ENCODE results near the gene FHOD3.

Gene FHOD3

DNA sequence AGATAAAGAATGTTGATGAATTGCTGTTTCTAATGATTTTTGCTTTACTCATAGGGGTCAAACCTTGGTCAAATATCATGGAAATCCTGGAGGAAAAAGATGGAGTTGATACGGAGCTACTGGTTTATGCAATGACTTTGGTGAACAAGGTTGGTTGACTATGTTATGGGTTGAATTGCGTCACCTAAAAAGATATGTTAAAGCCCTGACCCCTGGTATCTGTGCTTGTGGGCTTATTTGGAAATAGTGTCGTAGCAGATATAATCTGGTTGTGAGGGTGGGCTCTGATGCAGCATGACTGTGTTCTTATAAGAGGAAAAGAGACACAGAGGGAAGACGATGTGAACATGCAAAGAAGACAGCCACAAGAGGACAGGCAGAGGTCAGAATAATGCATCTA lies 305.1 kb downstream of the FHOD3 start:
- no peak for DNase-seq

DNA sequence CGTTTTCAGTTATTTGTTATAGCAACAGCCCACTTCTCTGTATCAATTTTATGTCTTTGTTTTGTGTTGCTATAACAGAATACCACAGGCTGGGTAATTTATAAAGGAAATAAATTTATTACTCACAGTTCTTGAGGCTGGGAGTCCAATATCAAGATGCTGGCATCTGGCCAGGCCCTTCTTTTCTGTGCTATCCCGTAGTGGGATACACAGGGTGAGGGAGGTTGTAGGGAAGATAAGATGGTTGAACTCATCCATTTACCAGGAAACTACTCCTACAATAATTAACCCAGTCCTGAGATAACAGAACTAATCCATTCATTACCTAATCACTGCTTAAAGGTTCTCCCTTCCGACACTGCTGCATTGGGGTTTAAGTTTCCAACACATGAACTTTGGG lies 310.6 kb downstream of the FHOD3 start:
- no peak for DNase-seq

DNA sequence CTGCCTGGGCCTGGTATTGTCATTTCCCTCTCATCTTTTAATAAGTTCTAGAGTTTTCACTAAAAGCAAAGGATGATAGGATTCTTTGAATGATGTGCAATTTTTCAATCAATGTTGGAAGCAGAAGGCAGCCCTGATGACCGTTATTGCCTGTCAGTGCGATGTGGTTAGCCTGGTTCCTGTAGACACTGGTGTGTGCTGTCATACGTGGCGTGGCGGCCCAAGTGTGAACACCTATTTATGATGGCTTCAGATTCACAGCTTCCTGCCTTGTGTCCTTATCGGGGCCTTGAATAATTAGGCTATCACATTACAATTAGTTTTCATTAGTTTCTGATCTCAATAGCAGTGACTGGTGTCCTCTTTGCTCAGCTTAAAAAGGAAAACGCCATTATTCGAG lies 312.7 kb downstream of the FHOD3 start:
- no peak for DNase-seq

DNA sequence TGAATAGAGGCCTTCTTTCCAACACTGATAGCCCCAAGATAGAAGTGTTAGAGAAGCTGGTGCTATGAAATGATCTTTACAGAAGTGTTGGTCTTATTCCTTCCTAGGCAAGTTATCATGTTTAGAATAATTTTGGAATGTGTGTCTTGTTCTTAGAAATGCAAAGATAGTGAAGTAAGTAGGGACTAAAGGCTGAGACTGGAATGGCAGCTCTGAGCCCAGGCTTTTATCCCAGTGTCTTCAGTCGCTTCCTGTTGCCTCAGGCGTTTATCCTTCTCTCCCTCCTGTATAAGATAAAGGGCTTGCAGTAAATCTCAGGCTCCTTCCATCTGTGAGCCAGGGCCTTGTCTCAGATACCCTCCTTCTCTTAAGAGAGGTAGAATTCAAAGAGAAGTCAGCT lies 313.1 kb downstream of the FHOD3 start:
- DNase-seq: peak; percentile 13

DNA sequence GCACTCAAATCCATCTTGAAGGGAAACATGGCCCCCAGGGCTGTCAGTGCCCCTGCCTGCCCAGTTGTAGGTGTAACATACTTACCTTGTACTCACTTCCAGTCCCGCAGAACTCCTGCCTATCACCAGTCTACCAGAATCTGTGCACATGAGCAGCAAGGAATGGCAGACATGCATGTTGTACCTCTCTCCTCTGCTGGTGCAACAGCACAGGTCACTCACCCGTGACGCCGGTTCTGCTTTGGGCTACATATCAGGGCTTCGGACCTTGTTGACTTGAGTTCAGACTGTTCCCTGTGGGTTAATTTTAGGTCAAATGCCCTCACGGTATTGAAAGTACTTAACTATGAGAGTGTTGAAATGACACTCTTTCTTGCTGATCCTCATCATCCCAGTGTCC lies 315.6 kb downstream of the FHOD3 start:
- no peak for DNase-seq

DNA sequence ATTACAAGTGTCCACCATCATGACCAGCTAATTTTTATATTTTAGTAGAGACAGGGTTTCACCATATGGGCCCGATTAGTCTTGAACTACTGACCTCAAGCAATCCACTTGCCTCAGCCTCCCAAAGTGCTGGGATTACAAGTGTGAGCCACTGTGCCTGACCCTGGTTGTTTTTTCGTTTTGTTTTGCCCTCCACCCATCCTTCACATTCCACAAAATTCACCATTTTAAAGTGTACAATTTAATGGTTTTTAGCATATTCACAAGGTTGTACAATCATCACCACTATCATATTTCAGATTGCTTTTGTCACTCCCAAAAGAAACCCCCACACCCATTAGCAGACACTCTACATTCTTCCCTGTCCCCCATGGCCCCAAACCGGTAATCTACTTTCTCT lies 316.3 kb downstream of the FHOD3 start:
- no peak for DNase-seq

DNA sequence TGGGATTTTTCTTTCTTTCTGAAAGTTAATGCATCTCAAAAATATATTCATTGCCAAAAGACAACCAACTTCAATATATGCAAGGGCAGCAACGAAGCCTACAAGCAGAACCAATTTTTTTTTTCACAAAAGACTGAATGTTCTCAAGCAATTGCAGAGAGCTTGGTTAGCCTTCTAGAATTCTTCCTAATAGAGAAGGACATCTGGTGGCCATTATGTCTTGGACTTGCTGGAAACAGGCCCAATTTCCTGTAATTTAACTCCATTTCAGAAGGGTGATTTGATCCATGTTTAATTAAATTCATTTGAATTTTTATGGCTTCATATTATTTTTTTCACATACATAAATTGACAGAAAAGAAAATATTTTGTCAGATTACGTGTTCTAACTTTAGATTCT lies 323.3 kb downstream of the FHOD3 start:
- DNase-seq: no peak

DNA sequence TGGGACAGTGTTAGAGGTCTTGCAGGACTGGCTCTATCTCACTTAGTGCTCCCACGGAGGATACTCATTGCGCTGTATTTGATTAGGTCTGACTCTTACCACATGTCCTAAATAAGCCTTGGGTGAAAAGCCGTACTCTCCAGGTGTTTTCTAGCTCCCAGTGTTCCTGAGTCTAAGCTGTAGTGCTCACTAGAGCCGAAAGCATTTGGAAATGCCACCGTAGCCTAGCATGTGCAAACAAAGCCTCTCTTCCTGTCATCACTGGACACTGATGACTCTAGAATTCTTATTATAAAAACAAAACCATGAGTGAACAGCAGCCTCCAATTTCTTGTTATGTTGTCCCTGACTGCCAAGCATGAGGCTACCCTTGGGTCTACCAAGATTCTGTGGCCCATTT lies 325.1 kb downstream of the FHOD3 start:
- no peak for DNase-seq

DNA sequence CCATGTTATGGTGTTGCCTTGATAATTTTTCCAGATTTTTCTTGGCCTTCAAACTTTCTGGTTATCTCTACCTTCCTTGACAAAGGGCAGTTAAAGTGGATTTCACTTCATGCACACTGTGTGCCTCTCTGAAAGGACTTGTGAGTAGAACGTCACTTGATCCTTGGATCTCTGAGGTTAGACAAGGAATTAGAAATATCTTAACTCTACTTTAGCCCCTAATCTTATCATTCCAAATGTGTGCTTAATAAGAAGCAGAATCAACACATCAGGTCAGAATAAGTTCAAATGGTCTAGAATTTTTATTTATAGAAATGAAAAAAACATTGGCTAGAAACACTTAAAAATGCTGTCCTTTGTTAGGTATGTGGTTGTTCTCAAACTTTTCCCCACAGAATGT lies 325.6 kb downstream of the FHOD3 start:
- DNase-seq: no peak

DNA sequence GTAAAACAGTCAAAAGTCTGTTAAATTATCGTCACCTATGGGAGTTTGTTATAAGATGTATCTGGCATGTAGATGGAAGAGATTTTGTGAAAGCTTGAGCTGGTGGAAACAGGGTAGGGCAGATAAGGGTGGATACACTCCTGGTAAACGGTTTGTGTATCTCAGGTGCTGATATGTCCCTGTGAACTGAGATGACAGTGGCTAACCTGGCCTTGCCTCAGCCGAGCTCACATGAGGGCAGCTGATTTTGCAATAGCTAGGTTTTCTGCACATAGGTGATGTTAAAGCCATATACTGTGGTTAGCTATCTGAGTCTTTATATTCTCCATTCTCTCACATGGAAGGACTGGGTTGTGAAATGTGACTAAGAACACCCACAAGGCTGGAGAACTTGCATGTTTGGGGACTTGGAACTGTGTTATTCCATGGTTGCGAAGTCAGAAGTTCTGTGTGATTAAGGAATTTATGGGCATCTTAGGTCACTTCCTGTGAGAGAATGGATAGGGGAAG lies 326.2 kb downstream of the FHOD3 start:
- DNase-seq: peak; percentile 50

DNA sequence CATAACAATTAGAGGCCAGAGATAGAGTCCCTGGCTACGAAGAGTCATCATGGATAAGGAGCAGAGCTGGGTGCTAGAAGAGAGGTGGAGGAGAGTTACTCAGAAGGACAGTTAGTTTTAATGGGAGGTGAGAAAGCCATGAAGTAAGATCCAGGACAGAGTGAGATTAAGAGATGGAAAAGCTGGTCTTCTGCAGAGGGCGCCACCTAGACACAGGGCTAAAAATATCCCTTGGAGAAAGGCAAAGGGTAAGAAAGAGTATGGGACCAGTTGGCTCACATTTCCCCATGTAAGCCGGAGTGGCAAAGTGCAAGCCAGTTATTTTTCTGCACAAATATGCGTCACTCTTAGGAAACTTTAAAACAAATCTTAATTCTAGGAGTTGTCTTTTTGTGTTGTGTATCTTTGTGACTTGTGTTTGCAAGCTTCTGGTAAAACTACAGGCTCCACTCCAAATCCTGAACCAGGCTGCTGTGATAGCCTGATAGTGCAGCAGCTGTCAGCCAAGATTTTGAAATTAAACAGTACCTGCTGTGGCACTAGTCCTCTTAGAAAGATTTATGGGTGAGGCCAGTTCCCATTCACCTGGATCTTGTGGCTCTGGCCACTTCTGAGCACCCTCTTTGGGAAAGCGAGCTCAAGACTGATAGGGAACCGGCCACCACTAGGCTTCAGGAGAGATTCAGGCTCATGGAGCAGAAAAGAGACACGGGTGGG lies 327.1 kb downstream of the FHOD3 start:
- no peak for DNase-seq

DNA sequence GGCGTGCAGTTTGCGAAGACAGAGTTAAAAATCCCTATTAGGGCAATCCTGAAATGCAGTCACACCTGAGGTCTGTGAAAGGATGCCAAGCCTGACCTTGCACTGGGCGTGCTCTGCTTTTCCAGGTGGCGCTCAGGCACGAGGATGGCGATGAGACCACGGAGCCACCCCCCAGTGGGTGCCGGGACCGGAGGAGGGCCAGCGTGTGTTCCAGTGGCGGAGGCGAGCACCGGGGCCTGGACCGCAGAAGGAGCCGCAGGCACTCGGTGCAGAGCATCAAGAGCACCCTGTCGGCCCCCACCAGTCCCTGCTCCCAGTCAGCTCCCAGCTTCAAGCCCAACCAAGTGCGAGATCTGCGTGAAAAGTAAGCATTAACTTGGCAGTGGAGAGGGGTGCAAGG lies 327.9 kb downstream of the FHOD3 start:
- DNase-seq: no peak

DNA sequence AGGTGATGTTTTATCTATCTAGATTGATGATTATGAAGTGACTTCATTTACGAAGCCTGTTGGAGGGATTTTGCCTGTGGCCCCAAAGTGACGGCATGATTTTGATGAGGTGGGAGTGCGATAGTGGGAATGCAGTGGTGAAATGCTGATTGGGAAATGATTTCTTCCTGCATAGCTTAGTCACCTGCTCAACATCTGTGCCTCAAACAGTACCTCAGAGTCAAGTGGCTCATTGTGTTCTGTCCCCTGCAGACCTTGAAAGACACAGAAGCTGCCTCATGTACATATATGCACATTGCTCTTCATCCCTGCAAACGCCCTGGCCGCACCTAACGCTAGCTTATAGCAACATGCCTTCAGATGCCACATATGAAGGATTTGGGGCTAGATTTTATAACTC lies 330.1 kb downstream of the FHOD3 start:
- DNase-seq: no peak

DNA sequence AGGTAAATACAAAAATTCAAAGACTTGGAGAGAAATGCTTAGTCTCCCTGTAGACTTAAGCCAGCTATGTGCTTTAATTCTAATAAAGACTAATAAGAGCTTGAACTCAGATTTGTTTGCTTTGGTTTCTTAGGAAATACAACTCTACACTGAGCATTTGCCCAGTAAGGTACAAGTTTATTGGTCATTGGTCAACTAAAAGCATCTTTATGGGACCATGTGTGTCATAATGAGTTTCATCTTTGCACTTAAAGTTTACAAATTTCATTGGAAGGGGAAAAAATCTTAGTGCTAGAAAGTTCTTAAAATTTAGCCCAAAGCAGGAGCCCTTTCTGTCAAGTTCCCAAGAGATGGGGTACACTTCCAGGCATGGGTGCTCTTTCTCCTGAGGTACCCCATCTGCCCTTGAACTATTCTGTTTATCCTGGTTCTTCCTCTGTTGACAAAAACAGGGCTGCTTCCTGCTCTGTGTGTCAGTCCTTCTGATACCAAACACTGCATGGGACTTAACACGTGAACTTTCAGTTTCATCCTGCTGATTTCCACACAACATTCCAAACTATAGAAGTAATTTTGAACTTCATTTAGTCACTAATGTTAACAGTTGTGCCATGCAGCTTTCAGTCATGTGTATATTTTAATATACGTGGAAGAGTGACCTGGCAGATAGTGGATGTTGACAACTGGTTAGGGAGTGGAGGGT lies 331.1 kb downstream of the FHOD3 start:
- DNase-seq: peak; percentile 73

DNA sequence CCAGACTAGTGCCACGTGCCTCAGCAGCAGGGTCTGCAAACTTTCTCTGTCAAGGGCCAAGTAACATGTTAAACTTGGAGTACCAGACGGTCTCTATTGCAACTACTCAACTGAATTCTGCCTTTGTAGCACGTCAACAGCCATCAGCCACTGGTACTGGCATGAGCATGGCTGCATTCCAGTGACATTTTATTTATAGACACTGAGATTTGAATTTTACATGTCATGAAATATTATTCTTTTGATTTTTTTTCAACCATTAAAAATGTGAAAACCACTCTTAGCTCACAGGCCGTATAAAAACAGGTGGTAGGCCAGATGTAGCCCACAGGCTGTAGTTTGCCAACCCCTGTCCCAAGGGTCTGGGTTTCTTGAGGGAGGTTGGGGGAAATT lies 331.6 kb downstream of the FHOD3 start:
- no peak for DNase-seq

DNA sequence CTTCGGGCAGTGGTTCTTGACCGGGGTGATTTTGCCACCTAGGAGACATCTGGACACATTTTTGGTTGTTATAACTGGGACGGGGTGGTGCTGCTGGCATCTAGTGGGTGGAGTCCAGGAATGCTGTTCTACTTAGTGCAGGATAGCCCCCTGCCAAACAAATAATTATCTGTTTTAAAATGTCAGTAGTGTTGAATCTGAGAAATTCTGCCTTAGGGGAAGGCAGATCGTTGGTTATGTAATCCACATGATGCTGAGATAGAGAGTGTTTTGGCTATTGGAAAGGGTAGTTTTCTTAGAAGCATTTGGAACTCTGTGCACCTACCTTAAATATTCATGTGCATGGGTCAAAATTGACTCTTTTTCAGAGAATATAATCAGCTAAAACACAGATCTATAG lies 332.3 kb downstream of the FHOD3 start:
- no peak for DNase-seq

DNA sequence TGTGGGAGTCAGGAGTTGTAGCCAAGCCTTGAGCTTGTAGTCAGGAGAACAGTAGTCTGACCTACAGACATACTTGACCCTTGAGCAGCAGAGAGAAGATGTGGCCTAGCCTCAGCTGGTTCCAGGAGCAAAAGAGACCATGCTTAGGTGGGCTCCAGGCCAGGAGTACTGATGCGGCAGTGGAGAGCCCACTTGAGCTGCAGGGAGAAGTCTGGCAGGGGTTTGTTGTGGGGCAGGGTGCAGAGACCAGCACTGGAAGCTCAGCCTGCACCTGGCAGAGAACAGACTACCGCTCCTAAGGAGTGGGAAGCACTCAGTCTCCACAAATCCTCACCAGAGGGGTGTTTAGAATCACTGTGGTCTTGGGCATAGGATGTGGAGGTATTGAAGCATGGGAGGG lies 333.4 kb downstream of the FHOD3 start:
- DNase-seq: no peak

DNA sequence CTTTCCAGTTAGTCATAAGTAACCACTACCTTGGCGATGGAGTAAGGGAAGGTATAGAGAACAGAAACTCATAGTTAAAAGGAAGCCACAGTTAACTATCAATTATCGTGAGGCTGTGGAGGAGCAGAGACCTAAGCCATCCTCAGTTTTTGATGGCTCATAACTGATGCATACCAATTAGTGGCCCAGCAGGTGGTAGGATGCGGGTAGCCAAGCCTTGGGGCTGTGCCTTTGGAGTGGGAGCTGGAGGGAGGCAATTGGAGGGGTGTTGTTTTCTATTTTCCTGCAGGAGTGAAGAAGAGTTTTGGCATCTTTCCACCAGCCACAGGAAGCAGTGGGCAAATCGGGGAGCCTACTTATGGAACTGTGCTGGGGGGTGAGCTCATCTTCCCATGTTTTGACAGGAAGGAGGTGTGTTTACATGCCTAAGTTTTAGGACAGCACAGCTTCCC lies 336.5 kb downstream of the FHOD3 start:
- DNase-seq: peak; percentile 30

DNA sequence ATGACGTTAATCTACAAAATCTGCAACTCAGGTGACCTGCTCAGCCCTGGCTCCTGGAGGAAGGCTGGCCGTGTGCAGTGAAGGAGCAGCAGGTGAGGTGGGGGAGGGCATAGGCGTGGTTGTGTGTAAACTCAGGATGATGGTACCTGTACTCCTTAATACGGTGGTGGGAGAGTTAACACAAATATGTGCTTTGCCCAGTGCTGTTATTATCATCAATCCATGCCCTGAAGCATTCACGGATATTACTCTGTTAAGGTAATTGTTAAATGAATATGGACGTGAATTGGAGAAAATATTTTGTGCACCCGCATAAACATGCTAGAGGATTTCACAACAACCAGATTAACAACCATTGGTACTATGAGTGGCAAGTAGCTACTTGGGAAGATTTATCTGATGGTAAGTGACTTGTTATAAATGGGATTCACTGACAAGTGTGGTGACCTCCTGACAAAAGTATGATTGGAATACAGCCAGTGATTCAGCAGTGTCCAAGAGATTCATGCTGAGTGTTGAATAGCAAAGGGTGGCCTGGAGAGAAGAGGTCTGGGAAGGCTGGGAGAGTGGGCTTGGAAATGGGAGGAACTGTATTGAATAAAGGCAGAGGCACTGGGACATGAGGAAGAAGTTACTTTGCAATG lies 337.2 kb downstream of the FHOD3 start:
- peak; percentile 47 for DNase-seq

DNA sequence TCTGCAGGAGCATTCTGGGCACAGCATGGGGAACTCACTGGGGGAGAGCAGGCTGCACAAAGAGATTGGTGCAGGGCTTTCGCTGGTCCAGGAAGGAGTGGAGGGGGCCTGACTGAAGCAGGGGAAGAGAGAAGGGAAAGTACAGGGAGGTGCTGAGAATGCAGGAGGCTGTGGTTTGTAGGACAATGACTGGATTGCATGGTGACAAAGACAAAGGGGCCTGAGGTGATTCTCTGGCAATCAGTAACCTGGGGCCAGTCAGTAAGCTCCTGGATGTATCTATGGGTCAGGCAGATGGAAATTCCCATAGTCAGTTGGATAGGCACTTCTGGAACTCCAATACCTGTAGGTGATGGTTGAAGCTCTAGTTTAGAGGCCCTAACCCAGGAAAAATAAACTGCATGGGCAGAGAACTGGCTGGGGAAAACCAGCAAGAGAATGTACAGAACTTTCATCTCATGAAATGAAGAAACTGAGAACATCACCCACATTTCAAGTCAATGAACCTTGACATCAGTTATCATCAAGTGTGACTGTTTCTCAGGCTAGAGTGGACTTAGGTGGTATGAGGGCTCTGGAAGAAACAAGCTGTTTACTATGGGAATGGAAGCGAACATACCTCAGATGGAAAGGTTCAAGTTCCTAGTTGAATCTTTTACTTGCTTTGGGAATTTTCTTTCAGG lies 338.0 kb downstream of the FHOD3 start:
- DNase-seq: no peak

DNA sequence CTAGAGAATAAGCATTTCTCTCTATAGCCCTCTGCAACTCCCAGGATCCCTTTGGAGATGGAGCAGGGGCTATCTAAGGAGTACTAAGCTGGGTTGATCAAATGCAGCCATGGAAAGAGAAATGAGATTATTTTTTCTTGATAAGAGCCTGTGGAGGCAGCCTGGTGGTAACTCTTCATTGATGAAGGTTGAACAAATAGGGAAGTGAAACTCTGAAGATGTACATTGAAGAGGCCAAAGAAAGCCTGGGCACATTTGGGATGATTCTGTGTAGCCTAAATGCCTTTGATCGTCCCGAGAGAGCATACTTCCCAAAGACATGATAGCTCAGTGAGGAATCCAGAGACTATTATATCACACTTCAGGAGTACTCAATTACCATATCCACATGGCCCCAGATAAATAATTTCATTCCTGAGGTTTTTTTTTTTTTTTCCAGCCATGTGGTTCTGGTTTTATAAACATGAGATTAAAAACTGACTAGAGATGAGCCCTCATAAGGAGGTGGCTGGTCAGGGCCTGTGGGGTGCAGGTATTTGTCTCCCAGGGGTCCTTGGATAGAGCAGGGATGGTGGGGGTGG lies 338.8 kb downstream of the FHOD3 start:
- DNase-seq: no peak

DNA sequence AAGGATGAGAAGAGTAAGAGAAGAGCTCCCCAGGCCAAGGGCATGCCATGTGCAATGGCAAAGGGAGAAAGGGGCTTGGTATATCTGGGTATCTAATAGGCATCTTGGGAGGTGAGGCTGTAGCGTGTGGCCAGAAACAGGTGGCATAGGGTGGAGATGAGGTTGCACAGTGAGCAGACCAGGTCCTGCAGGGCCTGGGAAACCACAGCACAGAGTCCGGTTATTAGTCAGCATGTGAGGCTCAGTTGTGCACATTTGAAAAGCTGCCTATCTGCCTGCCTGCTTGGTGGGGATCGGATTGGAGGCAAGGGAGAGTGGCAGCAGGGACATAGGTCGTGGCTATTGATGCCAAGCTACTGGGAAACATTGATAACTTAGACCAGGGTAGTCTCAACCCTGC lies 340.7 kb downstream of the FHOD3 start:
- DNase-seq: no peak
